Upper lobe of right lung (tissue), 1 donor: Measurements from ENCODE around the gene CDR2L. TPM values are rescaled to one million over a fixed set of nuclear protein-coding genes. Genes with fewer than 3 reads are reported as not detected.

ENCODE experiments used
- ATAC-seq: fragments of 200-7000 bp; cut with Tn5 transposase; one replicate; pipeline ENCODE4 v1.9.1; 2020; ENCODE audit warnings: mild to moderate bottlenecking, moderate library complexity
- DNase-seq: peaks from one replicate; pipeline ENCODE4 v3.0.0-alpha.2; 2020
- H3K27ac ChIP-seq: fragments of 200-600 bp; one replicate; pipeline ENCODE4 v1.8.0; 2022
- H3K27me3 ChIP-seq: fragments of 200-600 bp; one replicate; pipeline ENCODE4 v1.8.0; 2022; ENCODE audit warnings: mild to moderate bottlenecking
- H3K36me3 ChIP-seq: fragments of 200-600 bp; one replicate; pipeline ENCODE4 v1.8.0; 2022
- H3K4me1 ChIP-seq: fragments of 200-600 bp; one replicate; pipeline ENCODE4 v1.8.0; 2022
- H3K4me3 ChIP-seq: fragments of 200-600 bp; one replicate; pipeline ENCODE4 v1.8.0; 2022; ENCODE audit warnings: mild to moderate bottlenecking
- H3K9me3 ChIP-seq: fragments of 200-600 bp; one replicate; pipeline ENCODE4 v1.8.0; 2022
- intact Hi-C: fragments of 100-400 bp; cut with DNase I; formaldehyde crosslinking; loops from one replicate; pipeline ENCODE4 v1.11.0; 2022
- total RNA-seq: library from RNA; stranded (reverse); fragmentation: NEBNext Ultra II Directional; extraction: Animal tissue kit (Norgen Biotek cat#: 25700); gene quantifications from one replicate; pipeline ENCODE4 v1.2.1, GENCODE V29; 2021
- TF ChIP-seq, protein P1 (sequence below): fragments of 200-600 bp; IDR thresholded peaks from one replicate; pipeline ENCODE4 v1.8.0; 2022; ENCODE audit warnings: antibody characterized with exemption
- donor health status: DM: no; HTN: yes; CAD: no; lungs with severe emphysema.

The CDR2L gene
- total RNA-seq, 1 donor from 2014 or later = 21.8 TPM

DNA sequence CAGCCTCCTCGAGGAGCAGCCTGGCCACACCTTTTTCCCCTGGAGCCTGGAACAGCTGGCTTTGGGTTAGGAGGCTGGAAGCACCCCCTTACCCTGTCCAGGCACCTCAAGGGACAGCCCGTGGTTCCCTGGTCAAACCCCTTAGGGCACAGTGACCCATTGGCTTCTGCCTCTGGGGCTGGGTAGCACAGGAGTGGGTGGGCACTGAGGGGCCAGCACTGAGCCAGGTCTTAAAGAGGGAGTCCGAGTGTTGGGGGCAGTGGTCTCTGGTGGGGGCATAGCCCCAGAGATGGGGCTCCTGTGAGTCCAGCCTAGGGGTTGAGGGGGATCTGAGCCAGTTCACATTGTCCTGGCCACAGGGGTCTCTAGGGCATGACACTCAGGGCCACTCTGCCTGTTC lies 36.4 kb upstream of the CDR2L start:
- intact Hi-C loops = no loop called here
- DNase-seq (no peak), ATAC-seq (no peak)
- H3K4me1 ChIP-seq = no peaks in the 10 kb centered on the region
- no peaks in the 10 kb centered on the region for H3K27me3 ChIP-seq
- no peak overlapping the region for H3K4me3 ChIP-seq
- H3K27ac ChIP-seq = no peak overlapping the region
- TF ChIP-seq, protein P1, sequence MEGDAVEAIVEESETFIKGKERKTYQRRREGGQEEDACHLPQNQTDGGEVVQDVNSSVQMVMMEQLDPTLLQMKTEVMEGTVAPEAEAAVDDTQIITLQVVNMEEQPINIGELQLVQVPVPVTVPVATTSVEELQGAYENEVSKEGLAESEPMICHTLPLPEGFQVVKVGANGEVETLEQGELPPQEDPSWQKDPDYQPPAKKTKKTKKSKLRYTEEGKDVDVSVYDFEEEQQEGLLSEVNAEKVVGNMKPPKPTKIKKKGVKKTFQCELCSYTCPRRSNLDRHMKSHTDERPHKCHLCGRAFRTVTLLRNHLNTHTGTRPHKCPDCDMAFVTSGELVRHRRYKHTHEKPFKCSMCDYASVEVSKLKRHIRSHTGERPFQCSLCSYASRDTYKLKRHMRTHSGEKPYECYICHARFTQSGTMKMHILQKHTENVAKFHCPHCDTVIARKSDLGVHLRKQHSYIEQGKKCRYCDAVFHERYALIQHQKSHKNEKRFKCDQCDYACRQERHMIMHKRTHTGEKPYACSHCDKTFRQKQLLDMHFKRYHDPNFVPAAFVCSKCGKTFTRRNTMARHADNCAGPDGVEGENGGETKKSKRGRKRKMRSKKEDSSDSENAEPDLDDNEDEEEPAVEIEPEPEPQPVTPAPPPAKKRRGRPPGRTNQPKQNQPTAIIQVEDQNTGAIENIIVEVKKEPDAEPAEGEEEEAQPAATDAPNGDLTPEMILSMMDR = no peak
- no peaks in the 10 kb centered on the region for H3K9me3 ChIP-seq
- peaks cover 4% of the 10 kb centered on the region for H3K36me3 ChIP-seq

DNA sequence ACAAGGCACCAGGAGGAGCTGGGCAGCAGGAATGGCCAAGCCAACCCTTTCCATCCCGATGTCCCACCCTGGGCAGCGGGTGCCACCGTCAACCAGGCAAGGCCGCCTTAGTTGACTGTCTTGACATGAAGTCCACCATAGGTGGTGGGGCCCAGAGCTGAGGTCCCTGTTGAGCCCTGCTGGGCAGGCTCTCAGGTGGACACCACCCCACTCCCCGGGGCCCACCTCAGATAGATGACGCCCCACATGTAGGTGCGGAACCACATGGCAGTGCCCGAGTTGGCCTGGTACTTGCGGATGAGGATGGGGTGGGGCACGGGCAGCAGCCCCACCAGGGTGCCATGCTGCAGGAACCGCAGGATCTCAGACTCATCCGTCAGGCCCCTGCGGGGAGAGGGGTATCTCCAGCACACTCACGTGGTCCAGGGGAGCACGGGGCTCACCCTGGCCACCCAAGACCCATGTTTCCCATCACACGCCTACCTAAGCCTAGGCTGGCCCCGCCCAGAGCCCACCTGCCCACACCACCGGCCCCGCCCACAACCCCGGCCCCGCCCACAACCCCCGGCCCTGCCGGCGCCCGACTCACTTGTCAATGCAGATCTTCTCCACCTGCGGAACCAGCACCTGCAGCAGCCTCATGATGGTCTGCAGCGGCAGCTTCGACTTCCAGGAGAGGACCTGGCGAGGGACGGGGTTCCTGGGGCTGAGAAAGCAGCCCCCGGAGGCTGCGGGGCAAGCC lies 35.6 kb upstream of the CDR2L start:
- H3K4me1 ChIP-seq = no peaks in the 10 kb centered on the region
- no peak overlapping the region for H3K4me3 ChIP-seq
- peaks cover 4% of the 10 kb centered on the region for H3K36me3 ChIP-seq
- no peak overlapping the region for H3K27ac ChIP-seq
- intact Hi-C loops = no loop called here
- H3K9me3 ChIP-seq = no peaks in the 10 kb centered on the region
- H3K27me3 ChIP-seq = no peaks in the 10 kb centered on the region
- TF ChIP-seq, protein P1 = no peak
- no peak for ATAC-seq
- DNase-seq = no peak

DNA sequence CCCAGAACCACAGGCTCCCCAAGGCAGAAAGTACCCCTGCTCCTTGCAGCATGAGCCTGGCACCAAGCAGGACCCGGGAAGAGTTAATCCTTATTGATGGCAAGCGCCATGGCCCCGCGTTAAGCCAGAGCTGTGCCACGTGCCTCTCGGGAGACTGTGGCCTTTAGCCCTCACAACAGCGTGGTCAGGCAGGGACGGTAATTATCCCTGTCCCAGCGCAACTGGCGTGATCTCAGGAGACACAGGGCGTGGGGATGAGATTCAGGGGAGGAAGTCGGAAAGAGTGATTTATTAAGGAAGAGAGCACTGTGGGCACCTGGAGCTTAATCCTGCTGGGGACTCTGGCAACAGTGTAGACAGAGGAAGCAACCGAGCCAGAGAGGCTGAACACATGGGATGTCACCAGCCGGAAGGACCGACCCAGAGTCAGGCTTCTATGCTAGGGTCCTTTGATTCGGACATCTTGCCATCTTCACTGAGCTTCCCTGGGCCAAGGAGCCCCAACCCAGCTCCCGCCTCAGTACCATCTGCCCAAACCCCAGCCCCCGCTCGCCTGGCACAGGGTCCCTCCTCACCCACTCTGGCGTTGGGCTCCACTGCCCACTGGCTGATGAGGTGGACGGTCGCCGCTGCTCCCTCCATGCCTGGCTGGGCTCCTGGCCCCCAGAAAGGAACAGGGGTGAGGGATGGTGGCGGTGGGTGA lies 34.9 kb upstream of the CDR2L start:
- intact Hi-C loops = no loop called here

DNA sequence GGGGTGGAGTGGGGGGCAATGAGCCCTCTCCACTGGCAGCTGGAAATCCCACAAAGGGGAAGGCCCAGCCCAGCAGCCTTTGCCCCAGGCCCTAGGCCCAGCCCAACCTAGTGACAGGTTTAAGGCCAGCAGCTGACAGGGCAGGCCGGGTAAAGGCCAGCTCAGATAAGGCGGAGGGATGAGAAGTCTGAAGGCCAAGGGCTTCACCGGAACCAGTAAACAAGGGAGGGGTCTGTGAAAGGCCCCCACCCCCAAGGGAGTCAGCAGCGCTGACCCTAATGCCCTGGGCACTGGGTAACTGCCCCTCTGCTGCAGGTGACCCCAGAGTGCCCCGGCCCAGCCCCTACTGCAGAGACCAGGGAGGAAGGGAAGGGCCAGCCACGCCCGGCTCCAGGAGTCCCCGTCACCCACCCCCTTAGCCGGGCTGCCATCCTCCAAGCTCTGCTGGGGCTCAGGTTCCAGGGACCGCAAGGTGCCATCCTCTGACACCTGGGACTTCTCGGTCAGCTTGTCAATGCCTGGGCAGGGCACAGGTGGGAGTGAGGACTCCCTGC lies 34.2 kb upstream of the CDR2L start:
- Histone ChIP-seq H3K4me3 (no peak overlapping the region), H3K36me3 (peaks cover 4% of the 10 kb centered on the region), H3K27me3 (no peaks in the 10 kb centered on the region), H3K4me1 (no peaks in the 10 kb centered on the region), H3K27ac (no peak overlapping the region), H3K9me3 (no peaks in the 10 kb centered on the region)
- DNase-seq = no peak
- ATAC-seq = no peak
- TF ChIP-seq, protein P1 = no peak
- intact Hi-C loops = no loop called here

More for the DNA sequence above, 34.9 kb upstream of the CDR2L start:
- ATAC-seq (no peak), DNase-seq (no peak)
- Histone ChIP-seq H3K4me3 (no peak overlapping the region), H3K9me3 (no peaks in the 10 kb centered on the region), H3K27me3 (no peaks in the 10 kb centered on the region), H3K4me1 (no peaks in the 10 kb centered on the region), H3K36me3 (peaks cover 4% of the 10 kb centered on the region), H3K27ac (no peak overlapping the region)
- TF ChIP-seq, protein P1 = no peak

DNA sequence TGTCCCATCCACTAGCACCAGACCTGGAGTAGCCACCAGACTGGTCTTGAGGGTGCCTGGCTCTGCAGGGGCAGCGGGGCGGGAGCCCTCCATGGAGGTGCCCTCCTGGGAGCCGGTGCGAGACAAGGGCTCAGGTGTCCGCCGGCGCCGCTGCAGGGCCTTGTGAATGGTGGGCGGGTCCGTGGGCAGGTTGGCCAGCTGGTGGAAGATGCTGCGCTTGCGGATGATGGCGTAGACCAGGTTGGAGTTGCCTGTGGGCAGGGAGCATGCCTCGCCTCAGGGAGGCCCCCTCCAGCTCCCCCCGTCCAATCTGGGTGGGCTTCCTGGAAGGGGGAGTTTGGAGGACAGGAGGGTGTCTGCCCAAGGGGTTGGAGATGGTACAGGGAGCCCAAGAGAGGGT lies 33.3 kb upstream of the CDR2L start:
- H3K4me3 ChIP-seq = no peak overlapping the region
- no peaks in the 10 kb centered on the region for H3K9me3 ChIP-seq
- H3K27me3 ChIP-seq = no peaks in the 10 kb centered on the region
- H3K27ac ChIP-seq = no peak overlapping the region
- ATAC-seq (no peak), DNase-seq (no peak)
- TF ChIP-seq, protein P1 = no peak
- H3K4me1 ChIP-seq = no peaks in the 10 kb centered on the region
- intact Hi-C loops = no loop called here
- peaks cover 4% of the 10 kb centered on the region for H3K36me3 ChIP-seq
